ENCODE data around the gene SCNN1A.
A peak's percentile ranks its signal among the peaks of the same experiment; 100 is the strongest.

The SCNN1A gene

DNA sequence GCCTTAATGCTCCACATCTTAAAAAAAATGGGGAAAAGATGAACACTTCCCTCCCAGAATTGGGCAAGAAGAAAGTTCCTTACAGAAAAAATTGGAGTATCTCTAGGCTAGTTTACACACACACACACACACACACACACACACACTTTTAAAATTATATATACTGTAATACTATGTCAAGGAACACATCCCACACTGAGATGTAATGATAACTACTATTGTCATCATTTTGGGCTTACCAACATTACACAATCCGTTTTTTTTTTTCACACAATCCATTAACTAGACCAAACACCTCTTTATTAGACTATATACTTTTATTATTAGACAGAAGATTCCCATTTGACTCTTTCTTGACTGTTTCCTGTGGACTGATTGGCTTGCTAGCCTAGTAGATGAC, 11.1 kb upstream of the SCNN1A start:
- POLR2A ChIA-PET, result no interaction called here
- CTCF ChIA-PET, result no interaction called here
- TF ChIP-seq, protein P1, sequence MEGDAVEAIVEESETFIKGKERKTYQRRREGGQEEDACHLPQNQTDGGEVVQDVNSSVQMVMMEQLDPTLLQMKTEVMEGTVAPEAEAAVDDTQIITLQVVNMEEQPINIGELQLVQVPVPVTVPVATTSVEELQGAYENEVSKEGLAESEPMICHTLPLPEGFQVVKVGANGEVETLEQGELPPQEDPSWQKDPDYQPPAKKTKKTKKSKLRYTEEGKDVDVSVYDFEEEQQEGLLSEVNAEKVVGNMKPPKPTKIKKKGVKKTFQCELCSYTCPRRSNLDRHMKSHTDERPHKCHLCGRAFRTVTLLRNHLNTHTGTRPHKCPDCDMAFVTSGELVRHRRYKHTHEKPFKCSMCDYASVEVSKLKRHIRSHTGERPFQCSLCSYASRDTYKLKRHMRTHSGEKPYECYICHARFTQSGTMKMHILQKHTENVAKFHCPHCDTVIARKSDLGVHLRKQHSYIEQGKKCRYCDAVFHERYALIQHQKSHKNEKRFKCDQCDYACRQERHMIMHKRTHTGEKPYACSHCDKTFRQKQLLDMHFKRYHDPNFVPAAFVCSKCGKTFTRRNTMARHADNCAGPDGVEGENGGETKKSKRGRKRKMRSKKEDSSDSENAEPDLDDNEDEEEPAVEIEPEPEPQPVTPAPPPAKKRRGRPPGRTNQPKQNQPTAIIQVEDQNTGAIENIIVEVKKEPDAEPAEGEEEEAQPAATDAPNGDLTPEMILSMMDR (IDR thresholded peaks at IDR 0.05; ENCODE audit: control extremely low read depth, extremely low read depth, low read depth, missing control alignments), result no peak
- DNase-seq (ENCODE audit: extremely low spot score), result no peak

DNA sequence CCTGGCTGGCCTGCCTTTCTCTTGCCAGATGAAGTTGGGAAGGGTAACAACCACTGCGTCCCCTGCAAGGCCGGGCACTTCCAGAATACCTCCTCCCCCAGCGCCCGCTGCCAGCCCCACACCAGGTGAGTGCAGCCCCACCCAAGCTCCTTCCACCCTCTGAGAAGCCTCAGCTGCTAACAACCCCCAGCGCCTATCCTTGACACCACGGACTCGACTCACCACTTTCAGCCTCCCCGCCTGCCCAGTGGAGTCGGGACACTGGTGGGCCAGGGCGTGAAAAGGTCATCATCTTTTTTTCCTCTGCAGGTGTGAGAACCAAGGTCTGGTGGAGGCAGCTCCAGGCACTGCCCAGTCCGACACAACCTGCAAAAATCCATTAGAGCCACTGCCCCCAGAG, 10.7 kb upstream of the SCNN1A start:
- ChIA-PET CTCF (no interaction called here), POLR2A (no interaction called here)
- no peak for DNase-seq (ENCODE audit: extremely low spot score)
- TF ChIP-seq, protein P1 (IDR thresholded peaks at IDR 0.05; ENCODE audit: control extremely low read depth, extremely low read depth, low read depth, missing control alignments), result no peak

DNA sequence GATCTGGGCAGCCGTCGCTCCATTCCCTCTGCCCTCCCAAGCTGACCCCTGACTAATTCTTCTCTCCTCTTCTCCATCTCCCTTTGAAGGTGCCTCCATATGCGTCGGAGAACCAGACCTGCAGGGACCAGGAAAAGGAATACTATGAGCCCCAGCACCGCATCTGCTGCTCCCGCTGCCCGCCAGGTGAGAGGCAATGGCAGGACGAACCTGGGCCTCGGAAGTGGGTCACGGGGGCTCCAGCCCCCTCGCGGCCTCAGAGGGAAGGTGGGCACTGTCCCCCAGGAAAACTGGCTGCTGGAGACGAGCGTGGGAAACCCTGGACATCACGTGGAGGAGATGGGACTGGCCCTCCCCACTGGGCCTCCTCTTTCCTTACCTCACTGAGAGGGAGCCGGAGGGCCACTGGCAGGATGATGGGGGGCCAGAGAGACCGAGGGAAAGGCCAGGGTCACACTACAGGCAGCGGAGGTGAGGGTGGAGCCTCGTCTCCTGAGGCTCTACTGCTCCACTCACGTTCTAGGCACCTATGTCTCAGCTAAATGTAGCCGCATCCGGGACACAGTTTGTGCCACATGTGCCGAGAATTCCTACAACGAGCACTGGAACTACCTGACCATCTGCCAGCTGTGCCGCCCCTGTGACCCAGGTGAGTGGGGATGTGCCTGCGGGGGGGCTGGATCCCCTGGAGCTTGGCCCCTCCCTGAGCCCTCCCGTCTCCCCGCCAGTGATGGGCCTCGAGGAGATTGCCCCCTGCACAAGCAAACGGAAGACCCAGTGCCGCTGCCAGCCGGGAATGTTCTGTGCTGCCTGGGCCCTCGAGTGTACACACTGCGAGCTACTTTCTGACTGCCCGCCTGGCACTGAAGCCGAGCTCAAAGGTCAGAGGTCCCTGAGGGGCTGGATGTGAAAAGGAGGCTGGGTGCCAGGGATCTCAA, 9.4 kb upstream of the SCNN1A start:
- POLR2A ChIA-PET, result no interaction called here
- TF ChIP-seq, protein P1 (IDR thresholded peaks at IDR 0.05; ENCODE audit: control extremely low read depth, extremely low read depth, low read depth, missing control alignments), result no peak
- no peak for DNase-seq (ENCODE audit: extremely low spot score)
- CTCF ChIA-PET, result no interaction called here

DNA sequence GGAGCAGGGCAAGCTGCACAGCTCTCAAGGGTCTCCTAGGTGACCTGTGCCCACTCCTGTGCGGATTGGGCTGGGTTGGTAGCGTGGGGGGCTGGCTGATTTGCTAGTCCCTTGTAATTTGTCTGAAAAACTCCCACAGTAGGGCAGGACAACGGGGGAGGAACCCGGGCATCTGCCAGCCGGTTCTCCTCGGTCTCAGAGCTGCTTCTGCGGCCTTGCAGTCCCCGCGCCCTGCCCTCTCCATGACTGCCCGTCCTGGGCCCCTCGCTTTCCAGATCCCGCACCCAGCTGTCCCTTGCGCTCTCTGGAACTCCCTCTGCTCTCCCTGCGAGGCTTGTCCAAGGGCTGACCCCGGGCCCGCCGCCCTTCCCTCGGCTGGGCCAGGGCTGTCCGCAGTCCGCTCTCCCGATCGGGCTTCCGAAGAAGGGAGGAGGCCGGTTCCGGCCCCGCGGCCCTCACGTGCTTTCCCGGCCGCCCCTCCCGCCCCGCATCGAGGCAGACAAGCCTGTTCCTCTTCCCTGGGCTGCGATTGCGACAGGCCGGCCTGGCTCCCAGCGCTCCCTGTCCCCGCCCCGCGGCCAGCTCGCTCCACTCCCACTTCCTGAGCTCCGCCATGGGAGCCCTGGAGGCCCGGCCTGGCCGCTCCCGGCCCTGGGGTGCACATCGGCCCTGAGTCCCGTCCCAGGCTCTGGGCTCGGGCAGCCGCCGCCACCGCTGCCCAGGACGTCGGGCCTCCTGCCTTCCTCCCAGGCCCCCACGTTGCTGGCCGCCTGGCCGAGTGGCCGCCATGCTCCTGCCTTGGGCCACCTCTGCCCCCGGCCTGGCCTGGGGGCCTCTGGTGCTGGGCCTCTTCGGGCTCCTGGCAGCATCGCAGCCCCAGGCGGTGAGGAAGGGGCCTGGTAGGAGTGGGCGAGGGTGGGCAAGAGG, 8.5 kb upstream of the SCNN1A start, which contains the start of gene LTBR:
TSS of gene LTBR (plus strand) at position 591 of the 927 bp plus-strand sequence. CDS start at position 788, 197 bp downstream.
- ChIA-PET POLR2A (no interaction called here), CTCF (interaction anchor here (1.5 kb wide), 1 partner anchor 14 kb away, joined by 4 read pairs; no protein-coding TSS in a partner anchor)
- DNase-seq (ENCODE audit: extremely low spot score), result peak; percentile 36
- TF ChIP-seq, protein P1 (IDR thresholded peaks at IDR 0.05; ENCODE audit: control extremely low read depth, extremely low read depth, low read depth, missing control alignments), result no peak

DNA sequence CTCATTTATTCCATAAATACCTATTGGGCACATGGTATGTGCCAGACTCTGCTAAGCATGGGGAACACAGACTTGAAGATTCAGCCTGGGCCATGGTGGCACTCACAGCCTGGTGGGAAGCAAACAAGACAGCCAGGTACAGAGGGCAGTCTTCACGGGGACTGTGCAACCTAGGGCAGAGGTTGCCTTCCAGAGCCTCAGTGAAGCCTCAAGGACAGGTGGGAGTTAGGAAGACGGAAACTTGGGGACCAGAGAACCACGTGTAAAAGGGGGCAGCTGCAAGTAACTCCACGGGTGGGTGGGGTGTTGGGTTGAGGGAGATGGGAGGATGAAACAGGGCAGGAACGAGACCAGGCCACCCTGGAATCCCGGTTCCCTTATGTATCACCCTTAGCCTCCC, 7.6 kb upstream of the SCNN1A start:
- ChIA-PET POLR2A (no interaction called here), CTCF (interaction anchor here (1.0 to 1.5 kb wide), 3 partner anchors 8 to 14 kb away, joined by 3 to 4 read pairs (median 3); no protein-coding TSS in a partner anchor)
- no peak for DNase-seq (ENCODE audit: extremely low spot score)
- TF ChIP-seq, protein P1 (IDR thresholded peaks at IDR 0.05; ENCODE audit: control extremely low read depth, extremely low read depth, low read depth, missing control alignments), result no peak

DNA sequence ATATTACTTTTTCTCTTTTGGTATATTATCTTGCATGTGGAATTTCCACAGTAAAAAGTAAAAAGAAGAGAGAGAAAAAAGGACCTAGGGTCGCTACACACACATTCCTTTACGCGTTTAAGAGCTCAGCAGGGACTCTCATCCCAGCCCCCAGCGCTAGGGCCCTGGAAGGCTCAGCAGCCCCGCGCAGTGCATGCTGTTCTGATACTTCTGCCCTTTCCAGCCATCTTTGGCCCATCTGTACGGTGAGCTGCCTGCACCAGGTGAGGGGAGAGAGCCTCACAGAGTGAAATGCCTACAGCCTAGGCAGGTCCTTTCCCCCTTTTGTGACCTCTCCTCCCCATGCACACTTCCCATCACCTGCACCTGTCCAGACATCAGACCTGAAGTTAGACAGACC, 7.0 kb upstream of the SCNN1A start:
- TF ChIP-seq, protein P1 (IDR thresholded peaks at IDR 0.05; ENCODE audit: control extremely low read depth, extremely low read depth, low read depth, missing control alignments), result no peak
- ChIA-PET CTCF (interaction anchor here (1.0 to 1.3 kb wide), 2 partner anchors 8 to 11 kb away, joined by 3 read pairs; no protein-coding TSS in a partner anchor), POLR2A (no interaction called here)
- DNase-seq (ENCODE audit: extremely low spot score), result no peak

Data from GM10248 (cell line).